ENCODE measurements around the gene ERC2. TPM values are rescaled to one million over a fixed set of nuclear protein-coding genes. Genes with fewer than 3 reads are reported as not detected.

The ERC2 gene
- total and polyA plus RNA-seq, 2 of the 8 experiments (the other 6 are each of a cell fraction or from before 2014, with no cell fraction given), result 16.4 to 22.8 TPM

GRCh38 chr3:55508335-55508734 is 959.9 kb downstream of the ERC2 start:
- 93% methylated on average over 8 of the region's 8 CpGs; no CpG with 5 or more reads in 1 of the 2 experiments for WGBS, 2 experiments (ENCODE audit: extremely low coverage in 1 of 2, insufficient coverage in 1 of 2, insufficient read length in 1 of 2, insufficient replicate concordance in 2 of 2, low coverage in 1 of 2, low lambda C conversion rate in 2 of 2, missing lambda C conversion rate in 1 of 2)
- no peaks in the 10 kb centered on the region for H3K23me2 ChIP-seq (ENCODE audit: low read depth, low read length)
- DNase-seq (ENCODE audit: low read depth in 1 of 2, low spot score in 2 of 2), result no peak
- peaks cover 4 to 14% (median 13%) of the 10 kb centered on the region in 4 experiments for H3K4me1 ChIP-seq (replicated peaks in 1 of 4; ENCODE audit: control insufficient read depth in 3 of 4, insufficient read depth in 4 of 4, low read length in 3 of 4)
- H3K79me2 ChIP-seq (ENCODE audit: control insufficient read depth in 1 of 2, insufficient read depth in 2 of 2, low read length in 2 of 2), result no peaks in the 10 kb centered on the region
- H2BK15ac ChIP-seq (ENCODE audit: low read length), result no peak overlapping the region
- H3K9ac ChIP-seq (replicated peaks in 1 of 4; ENCODE audit: extremely low read depth in 1 of 4, low read depth in 3 of 4, low read length in 3 of 4), result no peak overlapping the region
- ChIA-PET POLR2A (ENCODE audit: partially characterized antibody) (no interaction called here), CTCF (ENCODE audit: partially characterized antibody) (no interaction called here)
- H3K9me3 ChIP-seq (ENCODE audit: insufficient read depth in 2 of 2, low read depth in 1 of 2, low read length in 1 of 2), result no peaks in the 10 kb centered on the region
- H4K5ac ChIP-seq (ENCODE audit: insufficient read length, low read depth, low read length), result no peak overlapping the region
- H2AK5ac ChIP-seq (ENCODE audit: low read depth, low read length), result no peak overlapping the region
- H3K14ac ChIP-seq (ENCODE audit: insufficient read length), result no peak overlapping the region
- no peaks in the 10 kb centered on the region for H3K27me3 ChIP-seq (replicated peaks in 1 of 4; ENCODE audit: control insufficient read depth in 3 of 4, extremely low read depth in 1 of 4, insufficient read depth in 3 of 4, low read length in 3 of 4)
- TF ChIP-seq KDM1A (IDR thresholded peaks at IDR 0.05; ENCODE audit: borderline replicate concordance, low read length) (no peak), GABPA (IDR thresholded peaks at IDR 0.05; ENCODE audit: borderline replicate concordance, insufficient read depth, low read length) (no peak), CTCF (IDR thresholded peaks at IDR 0.05; ENCODE audit: control extremely low read depth in 1 of 3, insufficient read depth in 1 of 3, low read depth in 1 of 3, low read length in 3 of 3) (no peak), ASH2L (IDR thresholded peaks at IDR 0.05; ENCODE audit: low read length) (no peak), NANOG (IDR thresholded peaks at IDR 0.05; ENCODE audit: insufficient read depth, low read depth, low read length, poor library complexity, severe bottlenecking) (no peak), CREB1 (IDR thresholded peaks at IDR 0.05) (no peak), MAX (IDR thresholded peaks at IDR 0.05) (no peak)
- no peak overlapping the region for H3K4ac ChIP-seq (replicated peaks; ENCODE audit: insufficient read length, low read depth, low read length)
- H3K18ac ChIP-seq (ENCODE audit: extremely low read depth, low read length), result no peak overlapping the region
- no peak overlapping the region for H3K4me2 ChIP-seq (ENCODE audit: insufficient read depth in 1 of 2, low read depth in 2 of 2, low read length in 2 of 2)
- no peak for FAIRE-seq
- no peak overlapping the region for H2BK20ac ChIP-seq (ENCODE audit: low read length)
- H3K36me3 ChIP-seq (ENCODE audit: control insufficient read depth in 2 of 4, insufficient read depth in 4 of 4, low read length in 3 of 4), result no peaks in the 10 kb centered on the region
- H3K56ac ChIP-seq (replicated peaks; ENCODE audit: insufficient read length, low read depth, low read length), result no peak overlapping the region
- no peak overlapping the region for H2AFZ ChIP-seq (ENCODE audit: low read length)
- H4K8ac ChIP-seq (ENCODE audit: extremely low read depth, insufficient read depth, low read length), result no peak overlapping the region
- no peak overlapping the region for H3K27ac ChIP-seq (ENCODE audit: low read depth, low read length)
- no peaks in the 10 kb centered on the region for H3K79me1 ChIP-seq (ENCODE audit: low read depth, low read length)
- no peak overlapping the region for H2BK12ac ChIP-seq (ENCODE audit: low read depth, low read length)
- no peak overlapping the region for H2BK120ac ChIP-seq (replicated peaks; ENCODE audit: low read depth, low read length)
- no peaks in the 10 kb centered on the region for H4K20me1 ChIP-seq (replicated peaks in 1 of 2; ENCODE audit: control insufficient read depth in 1 of 2, insufficient read depth in 2 of 2, low read length in 2 of 2)
- no peak overlapping the region for H2BK5ac ChIP-seq (ENCODE audit: low read depth, low read length)
- no peak overlapping the region for H3K4me3 ChIP-seq (ENCODE audit: extremely low read depth in 1 of 4, insufficient read depth in 2 of 4, low read depth in 3 of 4, low read length in 4 of 4)
- H4K91ac ChIP-seq (replicated peaks; ENCODE audit: insufficient read length, low read length), result no peak overlapping the region
- H3K23ac ChIP-seq (ENCODE audit: insufficient read length), result no peak overlapping the region

All from H1 (cell line).